NCI-H748 (cell line): Measurements from ENCODE around the gene DCST2.

Source experiments
- DNase-seq: peaks from one replicate; lab custom pipeline; 2025; ENCODE audit not compliant: unreplicated experiment; lab: John Stamatoyannopoulos, UW

The DCST2 gene

GRCh38 chr1:155030243-155030795 is 3.3 kb downstream of the DCST2 start:
- no peak for DNase-seq

GRCh38 chr1:155029513-155030242 is 3.9 kb downstream of the DCST2 start:
- no peak for DNase-seq

DNA sequence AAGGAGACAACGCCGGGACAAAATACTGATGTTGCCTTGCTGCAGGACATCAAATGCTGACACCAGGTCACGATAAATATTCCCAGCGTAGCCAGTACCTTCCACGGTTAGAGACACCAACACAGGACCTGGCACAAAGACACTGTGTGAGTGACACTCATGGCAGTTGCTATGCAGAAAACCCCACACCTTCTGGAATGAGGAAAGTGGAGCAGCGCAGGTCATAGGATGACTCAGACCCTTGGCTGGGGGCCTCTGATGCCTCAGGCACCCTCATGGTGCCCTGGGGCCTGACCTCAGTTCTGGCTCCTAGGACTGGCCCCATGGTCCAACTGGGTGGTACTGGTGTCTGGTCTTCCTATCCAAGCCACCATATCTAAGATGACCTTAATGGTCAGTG is 7.0 kb downstream of the DCST2 start:
- DNase-seq = no peak

GRCh38 chr1:155026154-155026553 is 7.4 kb downstream of the DCST2 start:
- DNase-seq = no peak

DNA sequence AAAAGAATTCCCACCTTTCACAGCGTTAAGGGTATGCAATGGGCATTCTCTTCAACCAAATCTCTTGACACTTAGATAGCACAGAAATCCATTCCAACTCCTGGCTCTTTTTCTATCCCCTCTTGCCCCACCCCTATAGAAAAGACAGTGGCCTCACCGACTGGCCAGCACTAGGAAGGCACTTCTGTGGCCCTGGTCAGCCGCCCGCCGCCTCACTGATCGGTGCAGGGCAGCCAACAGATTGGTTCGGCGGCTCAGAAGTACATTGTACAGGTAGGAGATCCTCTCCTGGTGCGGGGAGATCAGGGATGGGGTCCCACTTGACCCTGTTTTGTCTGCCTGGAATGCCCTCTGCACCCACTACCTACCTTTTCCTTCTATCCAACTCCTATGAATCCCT is 9.3 kb downstream of the DCST2 start:
- no peak for DNase-seq

DNA sequence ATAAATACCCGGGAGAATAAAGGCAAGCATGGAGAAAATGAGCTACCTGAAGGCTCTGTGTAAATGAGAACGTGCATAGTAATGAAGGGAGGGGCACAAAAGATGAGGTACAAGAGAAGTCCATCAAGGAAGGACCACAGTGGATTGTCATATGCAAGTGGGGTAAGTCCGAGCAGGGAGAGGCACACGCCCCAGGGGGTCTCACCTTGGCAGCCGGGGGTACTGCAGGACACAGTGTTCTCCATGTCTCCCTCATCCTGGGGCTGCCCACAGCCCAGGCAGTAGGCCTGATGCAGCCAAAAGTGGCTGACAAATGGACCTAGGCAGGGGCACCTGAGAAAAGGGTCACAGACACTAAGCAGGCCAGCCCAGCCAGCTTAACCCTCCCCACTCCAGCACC is 10.0 kb downstream of the DCST2 start:
- DNase-seq = no peak

- no peak for DNase-seq
Measured at GRCh38 chr1:155022927-155023236, 10.7 kb downstream of the DCST2 start.

DNA sequence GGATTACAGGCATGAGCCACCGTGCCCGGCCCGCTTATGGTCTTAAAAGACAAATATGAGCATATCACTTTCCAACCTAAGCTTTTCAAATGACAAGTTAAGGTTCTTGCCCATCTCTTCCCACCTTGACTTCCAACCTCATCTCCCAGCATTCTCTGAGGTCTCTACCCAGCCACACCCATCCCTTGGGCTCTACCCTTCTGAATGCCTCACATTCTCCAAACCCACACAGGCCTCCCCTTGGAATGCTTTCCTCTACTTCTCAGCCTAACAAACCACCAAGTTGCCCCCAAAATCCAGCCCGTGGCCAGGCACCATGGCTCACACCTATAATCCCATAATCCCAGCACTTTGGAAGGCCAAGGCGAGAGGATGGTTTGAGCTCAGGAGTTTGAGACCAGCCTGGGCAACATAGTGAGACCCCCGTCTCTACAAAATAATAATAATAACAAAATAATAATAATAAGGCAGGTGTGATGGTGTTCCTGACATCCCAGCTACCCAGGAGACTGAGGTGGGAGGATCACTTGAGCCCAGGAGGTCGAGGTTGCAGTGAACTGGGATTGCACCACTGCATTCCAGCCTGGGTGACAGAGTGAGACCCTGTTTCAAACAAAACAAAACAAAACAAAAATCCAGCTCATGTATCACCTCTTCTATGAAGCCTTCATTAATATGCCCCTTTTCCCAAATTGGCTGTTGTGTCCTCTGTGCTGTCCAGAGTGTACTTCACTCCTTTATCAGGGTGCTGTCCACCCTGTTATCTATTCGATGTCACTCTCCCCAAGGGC is 11.2 kb downstream of the DCST2 start:
- DNase-seq = no peak

DNA sequence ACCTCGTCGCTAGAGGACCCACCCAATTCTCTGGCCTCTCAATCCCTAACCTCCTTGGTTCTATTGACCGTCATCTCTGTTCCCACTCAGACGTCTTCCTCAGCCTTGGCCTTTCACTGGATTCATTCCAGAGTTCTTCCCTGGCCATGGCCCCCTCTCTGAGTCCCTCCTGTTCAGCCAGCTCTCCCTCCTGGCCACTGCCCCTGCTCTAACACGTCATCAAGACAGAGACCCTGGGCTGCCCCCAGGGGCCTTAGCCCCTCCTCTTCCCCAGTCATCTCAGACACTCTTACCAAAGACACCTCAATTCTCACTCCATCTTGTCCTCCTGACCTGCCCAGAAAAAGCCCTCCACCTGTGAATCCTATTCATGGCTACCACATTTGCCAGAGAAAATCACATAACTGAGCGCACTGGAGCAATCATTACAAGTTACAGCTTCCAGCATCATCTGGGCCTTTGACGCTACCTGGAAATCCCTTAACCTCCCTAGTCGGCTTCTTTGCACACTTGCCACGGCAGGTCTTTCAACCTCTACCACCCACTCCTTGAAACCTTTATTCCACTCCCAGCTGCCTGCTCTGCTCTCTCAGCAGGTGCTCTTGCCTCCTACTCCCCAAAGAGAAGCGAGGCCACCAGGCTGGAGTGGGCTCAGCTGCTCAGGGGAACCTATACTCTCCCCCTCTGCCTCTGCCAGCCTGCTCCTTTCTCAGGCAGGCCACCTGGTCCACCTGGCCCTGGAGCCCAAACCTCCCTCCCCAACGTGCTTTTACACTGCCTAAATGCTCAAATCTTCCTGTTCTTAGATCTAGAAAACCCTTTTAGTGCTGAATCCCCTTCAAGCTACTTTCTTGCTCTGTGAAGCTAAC is 14.0 kb downstream of the DCST2 start:
- DNase-seq = no peak

DNA sequence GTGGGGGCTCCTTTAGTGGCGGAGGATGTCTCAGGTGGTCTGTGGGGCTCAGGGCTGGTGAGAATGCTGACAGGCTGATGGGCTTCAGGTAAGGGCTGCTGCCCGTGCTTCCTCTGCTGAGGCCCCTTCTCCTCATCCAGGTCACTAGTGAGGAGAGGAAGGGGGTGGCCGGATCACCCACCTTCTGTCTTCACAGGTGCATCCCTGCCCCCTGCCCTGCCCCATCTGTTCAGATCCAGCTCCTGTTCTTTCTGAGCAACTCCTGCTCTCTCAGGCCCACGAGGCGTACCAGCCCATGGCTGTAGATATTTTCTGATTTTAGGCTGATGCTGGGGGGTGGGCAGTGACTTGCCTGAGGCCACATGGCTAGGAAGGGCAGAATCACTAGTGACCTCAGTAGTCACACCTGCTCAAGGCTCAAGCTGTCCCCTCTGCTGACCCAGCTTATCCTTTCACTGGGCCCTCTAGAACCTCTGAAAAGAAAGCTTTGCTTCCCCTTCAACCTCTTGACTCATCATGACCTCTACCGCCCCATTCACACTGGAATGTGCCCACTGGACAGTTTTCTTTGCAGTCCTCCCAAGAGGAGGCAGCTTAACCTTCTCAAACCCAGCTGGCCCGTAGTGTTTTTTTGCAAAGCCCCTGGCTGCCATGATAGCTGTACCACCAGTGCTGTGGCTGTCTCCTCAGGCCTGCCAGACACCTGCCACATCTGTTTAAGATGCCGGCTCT is 14.8 kb downstream of the DCST2 start:
- DNase-seq = no peak

DNA sequence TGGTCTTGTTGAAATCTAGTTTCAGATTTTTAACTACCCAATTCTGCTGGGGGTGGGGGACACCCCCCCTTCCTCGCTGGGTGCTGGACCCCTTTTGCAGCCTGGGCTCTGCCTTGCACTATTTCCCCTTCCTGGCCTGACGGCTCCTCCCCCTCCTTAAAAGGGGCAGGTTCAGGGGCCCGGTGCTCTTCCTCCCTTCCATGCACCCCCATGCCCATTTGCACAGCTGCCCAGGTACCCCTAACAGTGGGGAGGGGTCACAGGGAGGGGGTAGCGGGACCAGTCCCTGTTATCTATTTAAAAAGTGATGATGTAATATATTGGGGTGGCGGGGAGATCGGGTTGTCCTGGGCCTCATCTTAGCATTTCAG is 15.7 kb downstream of the DCST2 start:
- DNase-seq = no peak

GRCh38 chr1:155017041-155017945 is 16.3 kb downstream of the DCST2 start:
- peak; percentile 92 for DNase-seq

DNA sequence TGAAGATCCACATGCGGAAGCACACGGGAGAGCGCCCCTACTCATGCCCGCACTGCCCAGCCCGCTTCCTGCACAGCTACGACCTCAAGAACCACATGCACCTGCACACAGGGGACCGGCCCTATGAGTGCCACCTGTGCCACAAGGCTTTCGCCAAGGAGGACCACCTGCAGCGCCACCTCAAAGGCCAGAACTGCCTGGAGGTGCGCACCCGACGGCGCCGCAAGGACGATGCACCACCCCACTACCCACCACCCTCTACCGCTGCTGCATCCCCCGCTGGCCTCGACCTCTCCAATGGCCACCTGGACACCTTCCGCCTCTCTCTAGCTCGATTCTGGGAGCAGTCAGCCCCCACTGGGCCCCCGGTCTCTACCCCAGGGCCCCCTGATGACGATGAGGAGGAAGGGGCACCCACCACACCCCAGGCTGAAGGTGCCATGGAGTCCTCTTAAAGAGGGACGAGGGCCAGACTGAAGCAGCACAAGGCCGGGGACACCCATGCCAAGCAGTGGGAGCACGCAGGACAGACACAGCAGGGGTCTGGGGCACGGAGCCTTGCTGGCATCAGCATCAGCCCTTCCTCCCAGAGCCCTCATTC is 17.2 kb downstream of the DCST2 start:
- no peak for DNase-seq

DNA sequence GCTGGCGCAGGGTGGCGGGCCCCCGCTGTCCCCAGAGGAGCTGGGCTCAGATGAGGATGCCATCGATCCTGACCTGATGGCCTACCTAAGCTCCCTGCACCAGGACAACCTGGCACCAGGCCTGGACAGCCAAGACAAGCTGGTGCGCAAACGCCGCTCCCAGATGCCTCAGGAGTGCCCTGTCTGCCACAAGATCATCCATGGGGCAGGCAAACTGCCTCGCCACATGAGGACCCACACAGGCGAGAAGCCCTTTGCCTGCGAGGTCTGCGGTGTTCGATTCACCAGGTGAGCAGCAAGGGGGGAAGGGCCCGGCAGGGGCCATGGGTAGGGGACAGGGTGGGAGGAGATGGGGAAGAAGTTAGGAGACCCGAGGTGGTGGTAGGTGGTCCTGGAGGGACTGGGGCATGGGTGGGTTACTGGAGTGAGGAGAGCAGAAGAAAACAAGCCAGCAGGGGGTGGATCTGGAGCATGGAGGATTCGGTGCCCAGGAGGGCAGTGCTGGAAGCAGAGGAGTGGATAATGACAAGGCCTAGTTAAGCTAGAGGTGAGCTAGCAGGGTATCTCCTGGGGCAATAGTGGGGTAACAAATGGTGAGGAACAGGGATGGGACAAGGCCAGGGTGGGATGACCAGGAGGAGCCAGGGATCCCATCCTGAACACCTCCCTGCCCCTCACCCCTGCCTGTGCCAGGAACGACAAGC is 17.9 kb downstream of the DCST2 start:
- DNase-seq = no peak

GRCh38 chr1:155014709-155015508 is 18.7 kb downstream of the DCST2 start:
- DNase-seq = no peak

- DNase-seq = no peak
Measured at GRCh38 chr1:155013632-155014031, 19.9 kb downstream of the DCST2 start.

GRCh38 chr1:155012776-155013602 is 20.6 kb downstream of the DCST2 start:
- no peak for DNase-seq
